ENCODE results near the gene NDUFS6. TPM values are rescaled to one million over a fixed set of nuclear protein-coding genes. Genes with fewer than 3 reads are reported as not detected.

NDUFS6 gene
- total RNA-seq, 1 donor from 2014 or later = 69.2 TPM

- Histone ChIP-seq H3K27me3 (ENCODE audit: control insufficient read depth, insufficient read depth, low read length) (no peaks in the 10 kb centered on the region), H3K4me3 (ENCODE audit: low read depth, low read length) (no peak overlapping the region), H3K36me3 (ENCODE audit: control insufficient read depth, insufficient read depth, low read length) (no peaks in the 10 kb centered on the region)
- TF ChIP-seq CTCF (IDR thresholded peaks at IDR 0.05; ENCODE audit: insufficient read depth, low read length, poor library complexity, severe bottlenecking) = no peak
- DNase-seq (ENCODE audit: low read depth) = no peak
These were observed 24.0 kb downstream of the NDUFS6 start for GRCh38 chr5:1824903-1825841.

- Histone ChIP-seq H3K4me3 (ENCODE audit: low read depth, low read length) (no peak overlapping the region), H3K27me3 (ENCODE audit: control insufficient read depth, insufficient read depth, low read length) (peaks cover under 1% of the 10 kb centered on the region), H3K36me3 (ENCODE audit: control insufficient read depth, insufficient read depth, low read length) (no peaks in the 10 kb centered on the region)
- no peak for DNase-seq (ENCODE audit: low read depth)
- TF ChIP-seq CTCF (IDR thresholded peaks at IDR 0.05; ENCODE audit: insufficient read depth, low read length, poor library complexity, severe bottlenecking) = no peak
These were observed 25.2 kb downstream of the NDUFS6 start for GRCh38 chr5:1826235-1826980.

GRCh38 chr5:1827025-1827885, 26.0 kb downstream of the NDUFS6 start:
- Histone ChIP-seq H3K36me3 (ENCODE audit: control insufficient read depth, insufficient read depth, low read length) (no peaks in the 10 kb centered on the region), H3K27me3 (ENCODE audit: control insufficient read depth, insufficient read depth, low read length) (peaks cover 5% of the 10 kb centered on the region), H3K4me3 (ENCODE audit: low read depth, low read length) (no peak overlapping the region)
- TF ChIP-seq CTCF (IDR thresholded peaks at IDR 0.05; ENCODE audit: insufficient read depth, low read length, poor library complexity, severe bottlenecking) = no peak
- DNase-seq (ENCODE audit: low read depth) = no peak

- Histone ChIP-seq H3K27me3 (ENCODE audit: control insufficient read depth, insufficient read depth, low read length) (peaks cover 10% of the 10 kb centered on the region), H3K36me3 (ENCODE audit: control insufficient read depth, insufficient read depth, low read length) (no peaks in the 10 kb centered on the region), H3K4me3 (ENCODE audit: low read depth, low read length) (no peak overlapping the region)
- DNase-seq (ENCODE audit: low read depth) = no peak
- no peak for TF ChIP-seq CTCF (IDR thresholded peaks at IDR 0.05; ENCODE audit: insufficient read depth, low read length, poor library complexity, severe bottlenecking)
These were observed 26.7 kb downstream of the NDUFS6 start for GRCh38 chr5:1827886-1828397.

- no peak for TF ChIP-seq CTCF (IDR thresholded peaks at IDR 0.05; ENCODE audit: insufficient read depth, low read length, poor library complexity, severe bottlenecking)
- Histone ChIP-seq H3K4me3 (ENCODE audit: low read depth, low read length) (no peak overlapping the region), H3K36me3 (ENCODE audit: control insufficient read depth, insufficient read depth, low read length) (no peaks in the 10 kb centered on the region), H3K27me3 (ENCODE audit: control insufficient read depth, insufficient read depth, low read length) (peaks cover 26% of the 10 kb centered on the region)
- DNase-seq (ENCODE audit: low read depth) = no peak
These were observed 29.5 kb downstream of the NDUFS6 start for GRCh38 chr5:1830571-1831228.
